ENCODE measurements around the gene TPRN.

Gene TPRN

DNA sequence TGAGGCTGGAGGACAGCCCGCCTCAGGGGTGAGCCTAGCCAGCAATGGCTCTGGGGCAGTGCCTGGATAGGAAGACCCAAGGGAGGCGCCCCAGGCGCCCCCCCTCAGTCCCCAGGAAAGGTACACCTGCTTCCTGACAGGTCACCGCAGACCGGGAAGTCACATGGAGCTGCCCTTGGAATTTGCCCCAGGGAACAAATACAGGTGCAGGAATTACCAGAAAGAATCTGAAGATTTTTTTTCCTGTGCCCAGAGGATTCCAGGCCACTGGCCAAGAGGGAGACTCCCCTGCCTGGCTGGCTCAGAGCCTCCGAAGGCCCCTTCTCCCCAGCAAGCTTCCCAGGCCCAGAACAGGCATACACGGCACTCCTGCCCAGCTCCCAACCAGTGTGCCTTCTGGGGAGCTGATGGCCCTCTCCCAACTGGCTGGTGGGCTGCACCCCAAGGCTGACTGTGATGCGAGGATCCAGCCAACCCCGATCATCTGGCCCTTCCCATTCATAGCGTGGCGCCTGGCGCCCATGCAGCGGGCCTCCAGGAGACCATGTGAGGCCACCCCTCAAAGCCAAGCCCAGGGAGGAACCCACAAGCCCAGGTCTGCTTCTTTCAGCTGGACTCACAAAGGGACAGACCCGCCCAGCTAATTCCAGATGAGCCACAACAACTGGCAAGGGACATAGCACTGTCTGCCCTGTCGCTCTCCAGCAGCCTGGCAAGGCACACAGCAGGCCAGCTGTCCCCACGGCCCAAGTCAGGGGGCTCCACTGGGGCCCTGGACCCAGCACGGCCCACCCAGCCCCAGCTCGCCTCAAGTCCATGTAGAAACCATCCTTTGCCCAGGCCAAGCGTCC, 2.3 kb downstream of the TPRN start:
- H2BK15ac ChIP-seq (ENCODE audit: low read depth, poor library complexity, severe bottlenecking): no peak overlapping the region
- peaks cover 36% of the 10 kb centered on the region for H3K79me1 ChIP-seq (replicated peaks; ENCODE audit: low read length, poor library complexity, severe bottlenecking)
- H3K4me2 ChIP-seq (ENCODE audit: low read length, poor library complexity, severe bottlenecking): peak overlapping the region; percentile 26
- no peaks in the 10 kb centered on the region for H3K27me3 ChIP-seq (ENCODE audit: control insufficient read depth in 1 of 2, insufficient read depth in 1 of 2, low read length in 2 of 2)
- H3K18ac ChIP-seq (ENCODE audit: low read depth in 1 of 2, low read length in 2 of 2): no peak overlapping the region
- peak overlapping the region; percentile 57 for H3K9ac ChIP-seq (ENCODE audit: low read length)
- no peak overlapping the region for H3K27ac ChIP-seq (ENCODE audit: low read length, poor library complexity, severe bottlenecking)
- peak overlapping the region; percentile 63 for H4K91ac ChIP-seq (ENCODE audit: low read length)
- no peak for DNase-seq
- H2BK120ac ChIP-seq (ENCODE audit: low read depth, low read length): no peak overlapping the region
- H3K4me3 ChIP-seq (ENCODE audit: insufficient read depth in 1 of 2, low read depth in 1 of 2, low read length in 2 of 2): peak overlapping the region in 1 of 2 experiments; percentile 71
- no peak overlapping the region for H3K23ac ChIP-seq (ENCODE audit: low read length in 2 of 2)
- no peak overlapping the region for H2AK5ac ChIP-seq (ENCODE audit: low read length, severe bottlenecking)
- WGBS: 95% methylated on average over 19 of the region's 19 CpGs
- no peak overlapping the region for H3K14ac ChIP-seq (ENCODE audit: low read length in 2 of 2)
- H2BK5ac ChIP-seq (ENCODE audit: low read depth, low read length, poor library complexity, severe bottlenecking): no peak overlapping the region
- peak overlapping the region; percentile 22 for H4K8ac ChIP-seq (ENCODE audit: low read length)
- peaks cover 67% of the 10 kb centered on the region for H3K4me1 ChIP-seq (ENCODE audit: control insufficient read depth, insufficient read depth, low read depth, low read length)
- H3K4ac ChIP-seq (ENCODE audit: low read depth in 1 of 2, low read length in 2 of 2): no peak overlapping the region
- H2AFZ ChIP-seq (ENCODE audit: low read depth, low read length): no peak overlapping the region
- H3K36me3 ChIP-seq (ENCODE audit: control insufficient read depth in 1 of 2, insufficient read depth in 2 of 2, low read depth in 1 of 2, low read length in 2 of 2): peaks cover 0 to 21% of the 10 kb centered on the region in 2 experiments
- H2BK12ac ChIP-seq (ENCODE audit: low read length in 2 of 2): no peak overlapping the region
- no peaks in the 10 kb centered on the region for H3K9me3 ChIP-seq (ENCODE audit: control insufficient read depth, low read length)

DNA sequence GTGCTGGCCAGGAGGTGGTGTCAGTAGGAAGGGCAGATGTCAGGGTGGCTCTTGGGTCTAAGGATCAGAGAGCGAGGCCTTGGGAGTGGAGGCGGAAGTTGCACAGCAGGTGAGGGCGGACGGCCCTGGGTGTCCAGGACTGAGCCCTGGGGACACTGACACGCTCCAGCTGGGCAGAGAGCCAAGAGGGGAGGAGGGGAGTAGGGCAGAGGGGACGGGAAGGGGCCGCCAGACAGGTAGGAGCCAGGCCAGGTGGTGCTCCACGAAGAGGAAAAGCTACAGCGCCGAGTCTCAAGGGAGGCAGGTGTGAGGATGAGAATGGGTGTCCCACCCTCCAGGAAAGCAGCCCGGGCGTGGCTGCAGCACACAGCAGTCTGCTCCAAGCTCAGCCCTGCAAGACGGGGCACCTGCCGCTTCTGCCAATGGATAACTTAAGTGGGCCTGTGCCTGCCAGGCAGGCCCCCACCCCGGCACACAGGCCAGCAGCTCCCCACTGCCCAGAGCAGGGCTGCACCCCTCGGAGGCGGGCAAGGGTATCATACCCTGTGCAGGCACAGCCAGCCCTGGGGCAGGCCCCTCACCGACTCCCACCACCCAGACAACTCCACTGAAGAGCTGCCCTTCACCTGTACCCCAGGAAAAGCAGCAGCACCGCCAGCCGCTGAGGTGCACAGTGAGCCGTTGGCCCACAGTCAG, 4.9 kb downstream of the TPRN start:
- no peak overlapping the region for H4K8ac ChIP-seq (ENCODE audit: low read length)
- no peak overlapping the region for H3K4ac ChIP-seq (ENCODE audit: low read depth in 1 of 2, low read length in 2 of 2)
- H2BK12ac ChIP-seq (ENCODE audit: low read length in 2 of 2): no peak overlapping the region
- H3K9ac ChIP-seq (ENCODE audit: low read length): no peak overlapping the region
- no peak overlapping the region for H3K4me2 ChIP-seq (ENCODE audit: low read length, poor library complexity, severe bottlenecking)
- peaks cover 17 to 43% of the 10 kb centered on the region in 2 experiments for H3K36me3 ChIP-seq (ENCODE audit: control insufficient read depth in 1 of 2, insufficient read depth in 2 of 2, low read depth in 1 of 2, low read length in 2 of 2)
- H3K18ac ChIP-seq (ENCODE audit: low read depth in 1 of 2, low read length in 2 of 2): no peak overlapping the region
- no peak overlapping the region for H3K27ac ChIP-seq (ENCODE audit: low read length, poor library complexity, severe bottlenecking)
- no peak overlapping the region for H2AK5ac ChIP-seq (ENCODE audit: low read length, severe bottlenecking)
- H3K23ac ChIP-seq (ENCODE audit: low read length in 2 of 2): no peak overlapping the region
- no peaks in the 10 kb centered on the region for H3K27me3 ChIP-seq (ENCODE audit: control insufficient read depth in 1 of 2, insufficient read depth in 1 of 2, low read length in 2 of 2)
- H3K9me3 ChIP-seq (ENCODE audit: control insufficient read depth, low read length): no peaks in the 10 kb centered on the region
- no peak overlapping the region for H3K14ac ChIP-seq (ENCODE audit: low read length in 2 of 2)
- no peak overlapping the region for H2BK120ac ChIP-seq (ENCODE audit: low read depth, low read length)
- H4K91ac ChIP-seq (ENCODE audit: low read length): peak overlapping the region; percentile 3
- DNase-seq: no peak
- H3K4me3 ChIP-seq (ENCODE audit: insufficient read depth in 1 of 2, low read depth in 1 of 2, low read length in 2 of 2): no peak overlapping the region
- peaks cover 50% of the 10 kb centered on the region for H3K79me1 ChIP-seq (replicated peaks; ENCODE audit: low read length, poor library complexity, severe bottlenecking)
- H2AFZ ChIP-seq (ENCODE audit: low read depth, low read length): no peak overlapping the region
- WGBS: 95% methylated on average over 20 of the region's 21 CpGs
- no peak overlapping the region for H2BK5ac ChIP-seq (ENCODE audit: low read depth, low read length, poor library complexity, severe bottlenecking)
- H3K4me1 ChIP-seq (ENCODE audit: control insufficient read depth, insufficient read depth, low read depth, low read length): peaks cover 69% of the 10 kb centered on the region
- no peak overlapping the region for H2BK15ac ChIP-seq (ENCODE audit: low read depth, poor library complexity, severe bottlenecking)

DNA sequence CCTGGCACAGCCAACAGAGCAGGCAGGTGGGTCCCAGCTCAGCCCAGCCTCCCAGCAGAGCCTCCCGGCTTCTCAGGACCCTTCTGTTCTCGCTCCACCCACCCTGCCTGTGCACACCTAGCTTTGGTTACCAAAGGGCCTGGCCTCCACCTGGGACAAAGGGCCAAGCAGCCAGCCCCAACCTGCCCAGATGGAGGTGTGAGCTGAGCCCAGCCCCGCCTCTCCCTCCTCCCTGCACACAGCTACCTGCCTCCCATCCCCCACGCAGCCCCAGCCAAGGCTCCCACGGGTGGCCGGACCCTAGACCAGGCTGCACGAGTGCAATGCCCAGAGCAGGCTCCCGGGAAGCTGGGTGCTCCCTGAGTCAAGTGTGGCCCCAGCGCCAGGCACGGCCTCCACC, 5.6 kb downstream of the TPRN start:
- H2BK15ac ChIP-seq (ENCODE audit: low read depth, poor library complexity, severe bottlenecking): no peak overlapping the region
- no peak overlapping the region for H2BK120ac ChIP-seq (ENCODE audit: low read depth, low read length)
- H3K23ac ChIP-seq (ENCODE audit: low read length in 2 of 2): no peak overlapping the region
- H4K8ac ChIP-seq (ENCODE audit: low read length): no peak overlapping the region
- H3K9ac ChIP-seq (ENCODE audit: low read length): no peak overlapping the region
- peak overlapping the region; percentile 41 for H4K91ac ChIP-seq (ENCODE audit: low read length)
- H3K14ac ChIP-seq (ENCODE audit: low read length in 2 of 2): no peak overlapping the region
- no peak overlapping the region for H3K18ac ChIP-seq (ENCODE audit: low read depth in 1 of 2, low read length in 2 of 2)
- no peak overlapping the region for H3K4ac ChIP-seq (ENCODE audit: low read depth in 1 of 2, low read length in 2 of 2)
- H3K9me3 ChIP-seq (ENCODE audit: control insufficient read depth, low read length): no peaks in the 10 kb centered on the region
- DNase-seq: no peak
- H3K79me1 ChIP-seq (replicated peaks; ENCODE audit: low read length, poor library complexity, severe bottlenecking): peaks cover 52% of the 10 kb centered on the region
- no peak overlapping the region for H3K4me2 ChIP-seq (ENCODE audit: low read length, poor library complexity, severe bottlenecking)
- H3K4me1 ChIP-seq (ENCODE audit: control insufficient read depth, insufficient read depth, low read depth, low read length): peaks cover 75% of the 10 kb centered on the region
- no peak overlapping the region for H3K27ac ChIP-seq (ENCODE audit: low read length, poor library complexity, severe bottlenecking)
- peaks cover 25 to 51% of the 10 kb centered on the region in 2 experiments for H3K36me3 ChIP-seq (ENCODE audit: control insufficient read depth in 1 of 2, insufficient read depth in 2 of 2, low read depth in 1 of 2, low read length in 2 of 2)
- no peak overlapping the region for H2AK5ac ChIP-seq (ENCODE audit: low read length, severe bottlenecking)
- H2BK5ac ChIP-seq (ENCODE audit: low read depth, low read length, poor library complexity, severe bottlenecking): no peak overlapping the region
- H2BK12ac ChIP-seq (ENCODE audit: low read length in 2 of 2): peak overlapping the region in 1 of 2 experiments; percentile 20
- no peak overlapping the region for H3K4me3 ChIP-seq (ENCODE audit: insufficient read depth in 1 of 2, low read depth in 1 of 2, low read length in 2 of 2)
- WGBS: 80% methylated on average over 10 of the region's 10 CpGs
- no peak overlapping the region for H2AFZ ChIP-seq (ENCODE audit: low read depth, low read length)
- no peaks in the 10 kb centered on the region for H3K27me3 ChIP-seq (ENCODE audit: control insufficient read depth in 1 of 2, insufficient read depth in 1 of 2, low read length in 2 of 2)

DNA sequence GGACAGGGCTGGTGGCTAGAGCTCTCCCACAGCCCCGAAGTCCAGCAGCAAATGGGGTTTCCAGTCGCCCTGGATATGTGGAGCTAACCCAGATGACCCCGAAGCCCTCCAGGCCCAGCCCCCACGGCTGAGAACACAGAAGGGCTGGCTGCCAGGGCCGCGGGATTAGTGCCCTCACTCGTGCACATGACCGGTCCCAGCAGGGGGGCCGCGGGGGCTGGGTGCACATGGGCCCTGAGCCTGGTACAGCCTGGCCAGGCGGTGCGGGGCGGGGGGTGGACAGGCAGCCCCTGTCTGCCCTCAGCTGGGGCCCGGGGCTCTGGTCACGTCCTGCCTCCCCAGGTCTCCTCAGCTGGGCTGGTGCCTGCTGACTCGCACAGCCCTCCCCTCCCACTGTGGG, 6.2 kb downstream of the TPRN start:
- Histone ChIP-seq H3K4me2 (ENCODE audit: low read length, poor library complexity, severe bottlenecking) (peak overlapping the region; percentile 37), H2BK120ac (ENCODE audit: low read depth, low read length) (no peak overlapping the region)
- WGBS: 83% methylated on average over 16 of the region's 16 CpGs

More for the DNA sequence above, 6.2 kb downstream of the TPRN start:
- DNase-seq: no peak
- Histone ChIP-seq H4K91ac (ENCODE audit: low read length) (peak overlapping the region; percentile 41), H2AFZ (ENCODE audit: low read depth, low read length) (no peak overlapping the region), H3K9ac (ENCODE audit: low read length) (no peak overlapping the region), H3K27ac (ENCODE audit: low read length, poor library complexity, severe bottlenecking) (no peak overlapping the region), H3K23ac (ENCODE audit: low read length in 2 of 2) (no peak overlapping the region), H3K4me1 (ENCODE audit: control insufficient read depth, insufficient read depth, low read depth, low read length) (peaks cover 76% of the 10 kb centered on the region), H3K27me3 (ENCODE audit: control insufficient read depth in 1 of 2, insufficient read depth in 1 of 2, low read length in 2 of 2) (no peaks in the 10 kb centered on the region), H3K9me3 (ENCODE audit: control insufficient read depth, low read length) (no peaks in the 10 kb centered on the region), H2BK12ac (ENCODE audit: low read length in 2 of 2) (no peak overlapping the region), H2AK5ac (ENCODE audit: low read length, severe bottlenecking) (no peak overlapping the region), H3K14ac (ENCODE audit: low read length in 2 of 2) (no peak overlapping the region), H3K18ac (ENCODE audit: low read depth in 1 of 2, low read length in 2 of 2) (no peak overlapping the region), H3K4ac (ENCODE audit: low read depth in 1 of 2, low read length in 2 of 2) (no peak overlapping the region), H2BK5ac (ENCODE audit: low read depth, low read length, poor library complexity, severe bottlenecking) (no peak overlapping the region), H4K8ac (ENCODE audit: low read length) (no peak overlapping the region), H3K36me3 (ENCODE audit: control insufficient read depth in 1 of 2, insufficient read depth in 2 of 2, low read depth in 1 of 2, low read length in 2 of 2) (peaks cover 30 to 56% of the 10 kb centered on the region in 2 experiments), H2BK15ac (ENCODE audit: low read depth, poor library complexity, severe bottlenecking) (no peak overlapping the region), H3K79me1 (replicated peaks; ENCODE audit: low read length, poor library complexity, severe bottlenecking) (peaks cover 52% of the 10 kb centered on the region), H3K4me3 (ENCODE audit: insufficient read depth in 1 of 2, low read depth in 1 of 2, low read length in 2 of 2) (no peak overlapping the region)
